HepG2 (cell line): ENCODE data around the gene CCDC86. TPM values are rescaled to one million over a fixed set of nuclear protein-coding genes. Genes with fewer than 3 reads are reported as not detected.

Source experiments
- ATF6 ChIP-seq: sonication (generic); formaldehyde crosslinking; conservative IDR thresholded peaks from 2 replicates; pipeline ENCODE4 v1.4.0; 2020; ENCODE audit warnings: missing genetic modification reagents
- CBFB ChIP-seq: sonication (generic); formaldehyde crosslinking; IDR thresholded peaks from 2 replicates; pipeline ENCODE4 v1.4.0; 2020; ENCODE audit warnings: missing genetic modification reagents
- FOXA1 ChIP-seq, 2 experiments: fragments of 450-650 bp in 1 of 2; sonication (generic) in 1 of 2; formaldehyde crosslinking in 1 of 2; IDR thresholded peaks; 2 replicates each; pipeline versions ENCODE4 v1.4.0 to v1.6.1; 2016 to 2020; ENCODE audit warnings: missing genetic modification reagents in 1 of 2
- HNRNPH1 ChIP-seq: fragments of 200-400 bp; formaldehyde crosslinking; optimal IDR thresholded peaks from 2 replicates; pipeline ENCODE3; 2017; ENCODE audit warnings: mild to moderate bottlenecking, low read depth, low read length
- KDM3A ChIP-seq: IDR thresholded peaks from 2 replicates; pipeline ENCODE4 v1.6.1; 2018; ENCODE audit warnings: low read depth, missing compliant biosample characterization
- NFYB ChIP-seq: sonication (generic); formaldehyde crosslinking; IDR thresholded peaks from 2 replicates; pipeline ENCODE4 v1.4.0; 2020; ENCODE audit warnings: missing genetic modification reagents
- PHF8 ChIP-seq: sonication (generic); formaldehyde crosslinking; IDR thresholded peaks from 2 replicates; pipeline ENCODE4 v1.5.0; 2020; ENCODE audit warnings: missing genetic modification reagents
- SAP130 ChIP-seq: IDR thresholded peaks from 2 replicates; pipeline ENCODE4 v1.6.1; 2016; ENCODE audit warnings: low read depth
- TRAFD1 ChIP-seq: sonication (generic); formaldehyde crosslinking; IDR thresholded peaks from 2 replicates; pipeline ENCODE4 v1.5.1; 2020; ENCODE audit warnings: missing genetic modification reagents, mild to moderate bottlenecking, borderline replicate concordance
- ZBED4 ChIP-seq: sonication (generic); formaldehyde crosslinking; IDR thresholded peaks from 2 replicates; pipeline ENCODE4 v1.4.0; 2020; ENCODE audit warnings: missing genetic modification reagents, borderline replicate concordance
- ZBTB43 ChIP-seq: sonication (generic); formaldehyde crosslinking; conservative IDR thresholded peaks from 2 replicates; pipeline ENCODE4 v1.4.0; 2020; ENCODE audit warnings: missing genetic modification reagents
- ZFAT ChIP-seq: sonication (generic); formaldehyde crosslinking; conservative IDR thresholded peaks from 2 replicates; pipeline ENCODE4 v1.8.1; 2023; ENCODE audit warnings: missing genetic modification reagents, inconsistent platforms
- ZFYVE20 ChIP-seq: sonication (generic); formaldehyde crosslinking; IDR thresholded peaks from 2 replicates; pipeline ENCODE4 v1.8.0; 2023; ENCODE audit warnings: low read depth, mild to moderate bottlenecking, moderate library complexity, missing genetic modification reagents, borderline replicate concordance
- ZNF180 ChIP-seq: sonication (generic); formaldehyde crosslinking; IDR thresholded peaks from 2 replicates; pipeline ENCODE4 v1.4.0; 2020; ENCODE audit warnings: low read depth, missing genetic modification reagents, borderline replicate concordance
- ZNF30 ChIP-seq: sonication (generic); formaldehyde crosslinking; IDR thresholded peaks from 2 replicates; pipeline ENCODE4 v1.5.0; 2020; ENCODE audit warnings: mild to moderate bottlenecking, missing genetic modification reagents
- ZNF317 ChIP-seq: sonication (generic); formaldehyde crosslinking; IDR thresholded peaks from 2 replicates; pipeline ENCODE4 v1.5.0; 2020; ENCODE audit warnings: mild to moderate bottlenecking, missing genetic modification reagents
- ZNF446 ChIP-seq: sonication (generic); formaldehyde crosslinking; IDR thresholded peaks from 2 replicates; pipeline ENCODE4 v1.5.0; 2020; ENCODE audit warnings: mild to moderate bottlenecking, missing genetic modification reagents
- ZNF737 ChIP-seq: sonication (generic); formaldehyde crosslinking; IDR thresholded peaks from 2 replicates; pipeline ENCODE4 v1.5.0; 2020; ENCODE audit warnings: missing genetic modification reagents, mild to moderate bottlenecking, borderline replicate concordance
- ZNF777 ChIP-seq: sonication (generic); formaldehyde crosslinking; IDR thresholded peaks from 2 replicates; pipeline ENCODE4 v1.4.0; 2020; ENCODE audit warnings: missing genetic modification reagents
- polyA plus RNA-seq, 8 experiments: library from polyadenylated mRNA; depleted of rRNA in 3 of 8; stranded (reverse) in 7 of 8; unstranded in 1 of 8; fragments of >200 nt; fragmentation: Illumina TruSeq in 4 of 8; extraction: Trizol in 4 of 8; gene quantifications; 2 replicates each; pipeline versions ENCODE4 v1.2.1 to v1.2.3, GENCODE V29; 2011 to 2016; ENCODE audit warnings: low read depth in 4 of 8, missing spikeins in 1 of 8, mixed read lengths in 1 of 8; ENCODE audit not compliant: insufficient read depth in 1 of 8
- total RNA-seq, 5 experiments: library from RNA; depleted of rRNA; stranded (reverse); fragments of >200 nt; fragmentation: Illumina TruSeq; extraction: Trizol; gene quantifications; 2 replicates each; pipeline ENCODE4 v1.2.3, GENCODE V29; 2016; ENCODE audit warnings: low read depth in 1 of 5

The CCDC86 gene
- total and polyA plus RNA-seq, 2 of the 13 experiments (the other 11 are each of a cell fraction or from before 2014, with no cell fraction given), result 33.8 to 37.6 TPM

- TF ChIP-seq PHF8 (CRISPR knock-in tag) (0 out of 2 replicates have a peak, but pooled peaks have one; percentile 36), NFYB (CRISPR knock-in tag) (no peak), ATF6 (no peak), CBFB (CRISPR knock-in tag) (peak; percentile 74; the same call in 1 of the 2 replicates), ZNF317 (CRISPR knock-in tag) (peak; percentile 87; the same call in 1 of the 2 replicates), HNRNPH1 (no peak), ZNF777 (CRISPR knock-in tag) (no peak), ZFYVE20 (CRISPR knock-in tag) (no peak), KDM3A (CRISPR knock-in tag) (peak; percentile 89; the same call in 1 of the 2 replicates), ZBTB43 (CRISPR knock-in tag) (peak; percentile 97), FOXA1 (IDR thresholded peaks at IDR 0.05) (peak; percentile 93), FOXA1 (CRISPR knock-in tag; IDR thresholded peaks at IDR 0.05) (peak; percentile 99), ZNF446 (CRISPR knock-in tag) (no peak), ZNF737 (no peak), TRAFD1 (no peak), ZFAT (no peak), ZNF180 (CRISPR knock-in tag) (no peak), ZBED4 (CRISPR knock-in tag) (0 out of 2 replicates have a peak, but pooled peaks have one; percentile 36), SAP130 (peak; percentile 98), ZNF30 (CRISPR knock-in tag) (no peak)
These were observed 38.9 kb downstream of the CCDC86 start (continued) for GRCh38 chr11:60880643-60881282.
